ENCODE data around the gene RARB.

- TF ChIP-seq CTCF (conservative IDR thresholded peaks at IDR 0.05; ENCODE audit: low read depth, low read length): peak; percentile 66
- no peak for TF ChIP-seq EZH2 (IDR thresholded peaks at IDR 0.05; ENCODE audit: borderline replicate concordance, low read depth, low read length, poor library complexity, severe bottlenecking)
These were observed 104.5 kb downstream of the RARB start for GRCh38 chr3:25532431-25533162.
